C4-2B (cell line): ENCODE data around the gene POLR2H.

Source experiments
- H3K27ac ChIP-seq: fragments of 450-650 bp; 2 replicates; pipeline ENCODE4 v1.5.1; 2017
- CTCF ChIP-seq: fragments of 450-650 bp; conservative IDR thresholded peaks from 2 replicates; pipeline ENCODE4 v1.5.1; 2017; ENCODE audit warnings: mild to moderate bottlenecking
- ZFX ChIP-seq: fragments of 450-650 bp; IDR thresholded peaks from 2 replicates; pipeline ENCODE4 v1.6.1; 2017

POLR2H gene

GRCh38 chr3:184417619-184418327 is 56.3 kb downstream of the POLR2H start:
- TF ChIP-seq ZFX (no peak), CTCF (peak; percentile 98)

More at GRCh38 chr3:184417619-184418327, 56.3 kb downstream of the POLR2H start:
- H3K27ac ChIP-seq, result no peak overlapping the region
